HepG2 (cell line): ENCODE results near the gene COL9A2.

ENCODE experiments used
- MAFG ChIP-seq: sonication (generic); formaldehyde crosslinking; IDR thresholded peaks from 2 replicates; pipeline ENCODE4 v1.5.1; 2020; ENCODE audit warnings: mild to moderate bottlenecking, missing genetic modification reagents
- ZKSCAN1 ChIP-seq: fragments of 150-350 bp; IDR thresholded peaks from 2 replicates; pipeline ENCODE4 v1.6.1; 2014; ENCODE audit warnings: low read length
- ZMYM2 ChIP-seq: sonication (generic); formaldehyde crosslinking; IDR thresholded peaks from 2 replicates; pipeline ENCODE4 v1.8.0; 2022; ENCODE audit warnings: mild to moderate bottlenecking, missing genetic modification reagents
- ZNF44 ChIP-seq: sonication (generic); formaldehyde crosslinking; IDR thresholded peaks from 2 replicates; pipeline ENCODE4 v1.5.1; 2020; ENCODE audit warnings: mild to moderate bottlenecking, missing genetic modification reagents
- TF ChIP-seq, protein P1 (sequence below): sonication (generic); formaldehyde crosslinking; IDR thresholded peaks from 2 replicates; pipeline ENCODE4 v1.5.0; 2020; ENCODE audit warnings: mild to moderate bottlenecking, missing genetic modification reagents, moderate library complexity

DNA sequence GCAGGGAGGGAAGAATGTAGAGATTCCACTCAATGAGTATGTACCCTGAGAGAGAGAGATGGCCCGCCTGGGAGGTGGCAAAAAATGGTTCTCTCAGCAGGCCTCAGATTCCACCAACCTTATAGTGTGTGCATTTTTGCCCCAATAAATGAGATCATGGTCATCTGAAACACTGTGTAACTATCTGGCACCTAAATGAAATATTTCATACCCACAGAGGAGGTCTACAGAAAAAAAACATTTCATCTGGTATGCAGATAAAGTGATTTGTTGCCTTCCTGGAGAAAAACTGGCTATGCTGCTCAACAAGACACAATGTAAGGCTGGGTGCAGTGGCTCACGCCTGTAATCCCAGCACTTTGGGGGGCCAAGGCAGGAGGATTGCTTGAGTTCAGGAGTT is 64.5 kb downstream of the COL9A2 start:
- no peak for TF ChIP-seq ZMYM2 (CRISPR knock-in tag)
- TF ChIP-seq, protein P1, sequence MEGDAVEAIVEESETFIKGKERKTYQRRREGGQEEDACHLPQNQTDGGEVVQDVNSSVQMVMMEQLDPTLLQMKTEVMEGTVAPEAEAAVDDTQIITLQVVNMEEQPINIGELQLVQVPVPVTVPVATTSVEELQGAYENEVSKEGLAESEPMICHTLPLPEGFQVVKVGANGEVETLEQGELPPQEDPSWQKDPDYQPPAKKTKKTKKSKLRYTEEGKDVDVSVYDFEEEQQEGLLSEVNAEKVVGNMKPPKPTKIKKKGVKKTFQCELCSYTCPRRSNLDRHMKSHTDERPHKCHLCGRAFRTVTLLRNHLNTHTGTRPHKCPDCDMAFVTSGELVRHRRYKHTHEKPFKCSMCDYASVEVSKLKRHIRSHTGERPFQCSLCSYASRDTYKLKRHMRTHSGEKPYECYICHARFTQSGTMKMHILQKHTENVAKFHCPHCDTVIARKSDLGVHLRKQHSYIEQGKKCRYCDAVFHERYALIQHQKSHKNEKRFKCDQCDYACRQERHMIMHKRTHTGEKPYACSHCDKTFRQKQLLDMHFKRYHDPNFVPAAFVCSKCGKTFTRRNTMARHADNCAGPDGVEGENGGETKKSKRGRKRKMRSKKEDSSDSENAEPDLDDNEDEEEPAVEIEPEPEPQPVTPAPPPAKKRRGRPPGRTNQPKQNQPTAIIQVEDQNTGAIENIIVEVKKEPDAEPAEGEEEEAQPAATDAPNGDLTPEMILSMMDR (CRISPR knock-in tag): no peak
- no peak for TF ChIP-seq ZKSCAN1
- TF ChIP-seq MAFG (CRISPR knock-in tag): no peak
- no peak for TF ChIP-seq ZNF44 (CRISPR knock-in tag)
